HCT116 (cell line): ENCODE measurements around the gene MTREX. TPM values are rescaled to one million over a fixed set of nuclear protein-coding genes. Genes with fewer than 3 reads are reported as not detected.

Experiments used
- ATAC-seq: fragments of 200-7000 bp; cut with Tn5 transposase; 2 replicates; pipeline ENCODE4 v1.9.1; 2020; ENCODE audit warnings: mild to moderate bottlenecking, moderate library complexity
- BruUV-seq: library from RNA; stranded (reverse); fragments of 400-500 nt; replicated peaks from 2 replicates; lab custom pipeline; 2021; lab: Mats Ljungman, UMichigan
- CTCF ChIA-PET: fragments of 300-600 bp; sonication (Branson Sonifier 250); formaldehyde crosslinking; loops from one replicate; lab custom pipeline; 2021; ENCODE audit warnings: antibody characterized with exemption; lab: Charles Lee
- POLR2A ChIA-PET: fragments of 300-600, 350-600 bp; sonication (Branson Sonifier 250); formaldehyde crosslinking; loops from one replicate; lab custom pipeline; 2021; ENCODE audit warnings: antibody characterized with exemption; lab: Charles Lee
- RAD21 ChIA-PET, 2 experiments: fragments of 300-600 bp; sonication (Branson Sonifier 250); formaldehyde crosslinking; loops; one replicate each; lab custom pipeline; 2023; ENCODE audit warnings: low total read pairs in 2 of 2; ENCODE audit not compliant: uncharacterized antibody in 2 of 2, unreplicated experiment in 2 of 2, low non-redundant PET in 1 of 2; lab: Charles Lee
- DNase-seq: peaks from one replicate; pipeline ENCODE4 v3.0.0-alpha.2; 2010; ENCODE audit warnings: low read depth, low spot score
- H2AFZ ChIP-seq: fragments of 200-600 bp; shearing (Covaris generic), sonication (generic); 2 replicates; pipeline ENCODE4 v1.6.1; 2017; ENCODE audit warnings: low read depth, mixed run types, mixed read lengths, antibody characterized with exemption, low read length; ENCODE audit not compliant: poor library complexity, severe bottlenecking
- H3K27ac ChIP-seq: 2 replicates; pipeline ENCODE4 v1.5.1; 2012; ENCODE audit warnings: low read depth, low read length
- H3K27me3 ChIP-seq: fragments of 200-600 bp; sonication (generic); 2 replicates; pipeline ENCODE4 v1.6.1; 2016; ENCODE audit warnings: mixed run types, low read length, mixed read lengths; ENCODE audit not compliant: insufficient read depth
- H3K36me3 ChIP-seq, 2 experiments: fragments of 200-500 bp in 1 of 2; fragments of 200-600 bp in 1 of 2; sonication (Bioruptor generic) in 1 of 2; sonication (generic) in 1 of 2; 2 replicates each; pipeline versions ENCODE4 v1.5.1 to v1.6.1; 2014 to 2016; ENCODE audit warnings: low read length in 2 of 2, inconsistent platforms in 1 of 2, mixed read lengths in 1 of 2, mixed run types in 1 of 2; ENCODE audit not compliant: insufficient read depth in 2 of 2, control insufficient read depth in 1 of 2
- H3K4me1 ChIP-seq, 2 experiments: fragments of 200-600 bp in 1 of 2; sonication (generic) in 1 of 2; 2 replicates each; pipeline versions ENCODE4 v1.5.1 to v1.6.1; 2012 to 2017; ENCODE audit warnings: low read length in 2 of 2, inconsistent platforms in 1 of 2, mild to moderate bottlenecking in 1 of 2, mixed read lengths in 1 of 2, mixed run types in 1 of 2, moderate library complexity in 1 of 2; ENCODE audit not compliant: insufficient read depth in 2 of 2, control insufficient read depth in 1 of 2
- H3K4me2 ChIP-seq: fragments of 200-600 bp; sonication (generic); 2 replicates; pipeline ENCODE4 v1.6.1; 2017; ENCODE audit warnings: mixed run types, low read length, mixed read lengths
- H3K4me3 ChIP-seq, 2 experiments: fragments of 200-600 bp in 1 of 2; sonication (generic) in 1 of 2; replicated peaks in 1 of 2; 2 replicates each; pipeline ENCODE4 v1.5.1; 2011 to 2016; ENCODE audit warnings: low read length in 2 of 2, control low read depth in 1 of 2, low read depth in 1 of 2, mild to moderate bottlenecking in 1 of 2, mixed read lengths in 1 of 2, mixed run types in 1 of 2
- H3K79me2 ChIP-seq: fragments of 200-600 bp; sonication (generic); 2 replicates; pipeline ENCODE4 v1.6.1; 2017; ENCODE audit warnings: mild to moderate bottlenecking, mixed run types, low read length, moderate library complexity, mixed read lengths; ENCODE audit not compliant: insufficient read depth
- H3K9ac ChIP-seq: fragments of 200-600 bp; sonication (generic); 2 replicates; pipeline ENCODE4 v1.6.1; 2016; ENCODE audit warnings: low read length, mixed read lengths
- H3K9me2 ChIP-seq: fragments of 200-600 bp; sonication (generic), shearing (Covaris generic); 2 replicates; pipeline ENCODE4 v1.6.1; 2017; ENCODE audit warnings: mixed run types, mild to moderate bottlenecking, moderate library complexity; ENCODE audit not compliant: insufficient read depth
- H3K9me3 ChIP-seq, 2 experiments: fragments of 200-500 bp in 1 of 2; fragments of 200-600 bp in 1 of 2; sonication (Bioruptor generic) in 1 of 2; sonication (generic) in 1 of 2; 2 replicates each; pipeline ENCODE4 v1.6.1; 2014 to 2017; ENCODE audit warnings: low read length in 2 of 2, mixed read lengths in 2 of 2, inconsistent platforms in 1 of 2, low read depth in 1 of 2, mild to moderate bottlenecking in 1 of 2, mixed run types in 1 of 2, moderate library complexity in 1 of 2; ENCODE audit not compliant: control insufficient read depth in 1 of 2, insufficient read depth in 1 of 2
- H4K20me1 ChIP-seq: fragments of 200-600 bp; sonication (generic), shearing (Covaris generic); 2 replicates; pipeline ENCODE4 v1.6.1; 2017; ENCODE audit warnings: mixed run types, mild to moderate bottlenecking, moderate library complexity; ENCODE audit not compliant: insufficient read depth
- CTCF ChIP-seq, 3 experiments: fragments of 200-600 bp in 1 of 3; sonication (generic) in 1 of 3; IDR thresholded peaks in 2 of 3; conservative IDR thresholded peaks in 1 of 3; 2 replicates each; pipeline ENCODE4 v1.5.1; 2012 to 2017; ENCODE audit warnings: low read depth in 2 of 3, low read length in 2 of 3, antibody characterized with exemption in 1 of 3, borderline replicate concordance in 1 of 3, control low read depth in 1 of 3, mild to moderate bottlenecking in 1 of 3, mixed read lengths in 1 of 3, mixed run types in 1 of 3, moderate library complexity in 1 of 3; ENCODE audit not compliant: insufficient read depth in 1 of 3
- EGR1 ChIP-seq: IDR thresholded peaks from 2 replicates; pipeline ENCODE4 v1.6.1; 2012; ENCODE audit warnings: low read depth
- ELF1 ChIP-seq: IDR thresholded peaks from 2 replicates; pipeline ENCODE4 v1.6.1; 2012; ENCODE audit warnings: low read depth, borderline replicate concordance
- EZH2 ChIP-seq: fragments of 200-600 bp; sonication (generic); IDR thresholded peaks from 2 replicates; pipeline ENCODE4 v1.6.1; 2017; ENCODE audit warnings: antibody characterized with exemption, mixed run types
- FOSL1 ChIP-seq: IDR thresholded peaks from 2 replicates; pipeline ENCODE4 v1.6.1; 2012; ENCODE audit warnings: low read depth
- MAX ChIP-seq: IDR thresholded peaks from 2 replicates; pipeline ENCODE4 v1.6.1; 2012
- POLR2A ChIP-seq: IDR thresholded peaks from 2 replicates; pipeline ENCODE4 v1.7.0; 2011; ENCODE audit warnings: borderline replicate concordance; ENCODE audit not compliant: insufficient read depth, insufficient read length; ENCODE audit errors: extremely low read depth
- RAD21 ChIP-seq: IDR thresholded peaks from 2 replicates; pipeline ENCODE4 v1.6.1; 2012; ENCODE audit warnings: low read depth, mild to moderate bottlenecking
- REST ChIP-seq: IDR thresholded peaks from 2 replicates; pipeline ENCODE4 v1.6.1; 2012; ENCODE audit warnings: low read depth
- SIN3A ChIP-seq: IDR thresholded peaks from 2 replicates; pipeline ENCODE4 v1.6.1; 2012; ENCODE audit warnings: low read depth
- intact Hi-C: fragments of 100-400 bp; cut with micrococcal nuclease; formaldehyde crosslinking; loops from 2 replicates; pipeline ENCODE4 v1.10.0; 2022
- total RNA-seq: library from RNA; stranded (reverse); gene quantifications from one replicate; pipeline ENCODE4 v1.2.1, GENCODE V29; 2021; ENCODE audit not compliant: unreplicated experiment

The MTREX gene
- total RNA-seq, 1 experiment from 2014 or later: 101 TPM

- no peaks in the 10 kb centered on the region for H3K4me1 ChIP-seq
- H3K36me3 ChIP-seq: peaks cover 5 to 37% of the 10 kb centered on the region in 2 experiments
- H4K20me1 ChIP-seq: no peaks in the 10 kb centered on the region
- H3K79me2 ChIP-seq: peaks cover 6% of the 10 kb centered on the region
- no TSS peak for BruUV-seq
- TF ChIP-seq ELF1: no peak
- TF ChIP-seq EGR1: no peak
- TF ChIP-seq EZH2: no peak
- no peak for TF ChIP-seq REST
- no peak for TF ChIP-seq MAX
- TF ChIP-seq FOSL1: no peak
- no peak for TF ChIP-seq SIN3A
- TF ChIP-seq POLR2A: no peak
- TF ChIP-seq CTCF (IDR thresholded peaks at IDR 0.05 in 2 of 3, conservative IDR thresholded peaks at IDR 0.05 in 1 of 3; ENCODE audit: borderline replicate concordance in 1 of 3, insufficient read depth in 1 of 3, low read depth in 2 of 3, low read length in 2 of 3): no peak
- no peak for TF ChIP-seq RAD21
- ChIA-PET RAD21 (no interaction called here), POLR2A (no interaction called here), CTCF (no interaction called here)
- no peak overlapping the region for H3K4me2 ChIP-seq
- no peak for DNase-seq
- H3K9ac ChIP-seq: no peak overlapping the region
- no peak overlapping the region for H3K27ac ChIP-seq
- H2AFZ ChIP-seq: no peak overlapping the region
- H3K9me3 ChIP-seq: peaks cover 0 to 4% of the 10 kb centered on the region in 2 experiments; a peak in 1 of 4 replicates
- H3K27me3 ChIP-seq: no peaks in the 10 kb centered on the region
- no peaks in the 10 kb centered on the region for H3K9me2 ChIP-seq
- intact Hi-C loops: no loop called here
- ATAC-seq: no peak
- no peak overlapping the region for H3K4me3 ChIP-seq
Measured at GRCh38 chr5:55370291-55370925, 62.6 kb downstream of the MTREX start.
